ENCODE data around the gene ARHGEF7. TPM values are rescaled to one million over a fixed set of nuclear protein-coding genes. Genes with fewer than 3 reads are reported as not detected.

Gene ARHGEF7
- total RNA-seq, 4 donors from 2014 or later = 69.9 to 163 (median 102) TPM

DNA sequence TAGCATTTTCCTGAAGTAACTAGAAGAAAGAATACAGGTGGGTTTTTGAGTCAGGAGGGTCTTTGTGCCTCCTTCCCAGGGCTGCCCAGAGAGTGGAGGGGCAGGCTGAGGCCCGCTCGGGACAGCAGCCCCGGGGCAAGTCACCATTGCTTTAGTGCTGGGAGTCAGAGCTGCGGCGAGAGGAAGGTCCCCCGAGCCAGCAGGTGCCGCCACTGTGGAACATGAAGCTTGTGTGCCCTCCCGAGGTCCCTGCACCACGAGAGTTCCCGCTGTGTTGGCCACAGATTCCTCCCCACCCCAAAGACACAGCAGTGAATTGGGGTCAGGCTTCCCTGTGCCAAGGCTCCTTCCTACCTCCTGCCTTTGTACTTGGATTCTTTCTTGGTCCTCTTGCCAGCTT lies 154.4 kb downstream of the ARHGEF7 start:
- ATAC-seq (ENCODE audit: low FRiP score) (no peak), DNase-seq (ENCODE audit: low spot score) (no peak)
- TF ChIP-seq, protein P1, sequence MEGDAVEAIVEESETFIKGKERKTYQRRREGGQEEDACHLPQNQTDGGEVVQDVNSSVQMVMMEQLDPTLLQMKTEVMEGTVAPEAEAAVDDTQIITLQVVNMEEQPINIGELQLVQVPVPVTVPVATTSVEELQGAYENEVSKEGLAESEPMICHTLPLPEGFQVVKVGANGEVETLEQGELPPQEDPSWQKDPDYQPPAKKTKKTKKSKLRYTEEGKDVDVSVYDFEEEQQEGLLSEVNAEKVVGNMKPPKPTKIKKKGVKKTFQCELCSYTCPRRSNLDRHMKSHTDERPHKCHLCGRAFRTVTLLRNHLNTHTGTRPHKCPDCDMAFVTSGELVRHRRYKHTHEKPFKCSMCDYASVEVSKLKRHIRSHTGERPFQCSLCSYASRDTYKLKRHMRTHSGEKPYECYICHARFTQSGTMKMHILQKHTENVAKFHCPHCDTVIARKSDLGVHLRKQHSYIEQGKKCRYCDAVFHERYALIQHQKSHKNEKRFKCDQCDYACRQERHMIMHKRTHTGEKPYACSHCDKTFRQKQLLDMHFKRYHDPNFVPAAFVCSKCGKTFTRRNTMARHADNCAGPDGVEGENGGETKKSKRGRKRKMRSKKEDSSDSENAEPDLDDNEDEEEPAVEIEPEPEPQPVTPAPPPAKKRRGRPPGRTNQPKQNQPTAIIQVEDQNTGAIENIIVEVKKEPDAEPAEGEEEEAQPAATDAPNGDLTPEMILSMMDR (IDR thresholded peaks at IDR 0.05) = no peak

DNA sequence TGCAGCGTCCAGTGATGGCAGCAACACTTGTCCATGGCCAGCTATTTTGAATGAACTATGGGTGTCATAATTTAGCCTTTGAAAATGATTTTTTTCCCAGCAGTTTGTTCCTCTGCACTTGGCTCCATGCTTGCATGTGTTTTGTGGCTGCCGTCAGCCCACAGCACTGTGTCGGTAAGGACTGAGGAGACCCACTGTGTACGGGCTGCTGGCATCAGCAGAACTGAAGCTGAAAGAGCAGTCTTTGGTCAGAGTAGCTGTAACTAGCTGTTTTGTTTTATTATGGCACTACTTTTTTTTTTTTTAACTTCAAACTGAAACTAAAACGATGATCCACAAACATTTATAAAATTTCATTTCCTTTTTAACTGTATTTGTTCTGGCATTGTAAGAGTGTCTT lies 155.0 kb downstream of the ARHGEF7 start:
- ATAC-seq (ENCODE audit: low FRiP score) = no peak

DNA sequence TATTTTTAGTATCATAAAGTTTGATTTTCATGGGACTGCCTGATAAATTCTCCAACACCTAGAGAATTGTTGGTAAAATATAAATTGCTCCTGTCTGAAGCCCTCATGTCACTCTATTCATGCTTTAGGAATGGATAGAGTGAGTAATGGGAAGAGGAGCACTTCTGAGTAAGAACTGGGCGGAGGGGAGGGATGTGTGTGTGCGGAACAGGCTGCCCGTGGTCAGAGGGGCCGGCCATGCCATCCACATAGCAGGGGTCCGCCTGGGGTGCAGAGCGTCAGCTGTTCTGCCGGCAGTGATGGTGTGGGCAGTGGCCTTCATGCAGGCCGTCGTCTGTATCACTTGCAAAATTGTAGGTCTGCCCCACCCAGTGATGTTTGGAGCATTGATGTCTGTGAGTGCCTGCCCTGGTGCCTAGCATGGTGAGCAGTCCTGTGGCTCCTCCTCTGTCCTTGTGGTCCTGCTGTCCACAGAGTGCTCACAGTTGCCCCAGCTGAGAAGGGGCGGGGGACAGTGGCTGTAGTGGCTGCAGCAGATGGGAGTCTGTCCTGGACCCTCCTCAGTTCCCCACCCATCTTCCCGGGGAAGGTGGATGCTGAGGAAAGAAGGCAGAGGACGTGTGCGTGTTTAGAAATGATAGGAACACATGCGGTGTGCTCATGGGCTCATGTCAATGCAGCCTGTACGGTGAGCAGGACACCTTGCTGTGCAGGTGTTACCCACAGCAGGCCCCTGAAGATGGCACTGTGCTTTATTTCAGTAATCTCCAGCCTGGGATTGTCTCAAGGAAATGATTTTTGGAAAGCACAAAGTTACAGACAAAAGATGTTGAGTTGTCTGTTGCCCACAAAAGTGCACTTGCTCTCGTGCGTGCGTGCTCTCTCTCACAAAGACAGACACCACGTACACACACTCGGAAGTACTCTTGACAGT lies 155.9 kb downstream of the ARHGEF7 start:
- no peak for ATAC-seq (ENCODE audit: low FRiP score)
- DNase-seq (ENCODE audit: low spot score) = no peak
- TF ChIP-seq, protein P1 (IDR thresholded peaks at IDR 0.05) = no peak

More for the DNA sequence above, 155.0 kb downstream of the ARHGEF7 start:
- TF ChIP-seq, protein P1 (IDR thresholded peaks at IDR 0.05) = no peak
- no peak for DNase-seq (ENCODE audit: low spot score)

DNA sequence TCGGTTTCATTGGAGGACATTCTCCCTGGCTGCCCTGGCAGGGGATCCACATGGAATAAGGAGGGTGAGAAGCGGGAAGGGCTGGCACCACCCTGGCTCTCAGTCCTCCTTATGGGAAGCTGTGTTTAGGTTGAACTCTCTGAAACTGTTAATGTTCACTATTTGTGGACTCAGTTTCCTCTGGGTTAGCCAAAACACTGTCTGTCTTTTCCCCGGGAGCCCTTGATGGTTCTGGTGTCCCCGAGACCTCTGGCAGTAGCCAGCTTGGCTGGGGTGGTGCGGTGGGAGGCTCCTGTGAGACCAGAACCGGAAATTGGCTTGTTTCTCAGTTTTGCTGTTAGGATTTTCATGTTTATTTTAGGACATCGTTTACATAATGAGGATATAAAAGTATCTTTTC lies 157.0 kb downstream of the ARHGEF7 start:
- no peak for DNase-seq (ENCODE audit: low spot score)
- ATAC-seq (ENCODE audit: low FRiP score) = no peak
- TF ChIP-seq, protein P1 (IDR thresholded peaks at IDR 0.05) = no peak

DNA sequence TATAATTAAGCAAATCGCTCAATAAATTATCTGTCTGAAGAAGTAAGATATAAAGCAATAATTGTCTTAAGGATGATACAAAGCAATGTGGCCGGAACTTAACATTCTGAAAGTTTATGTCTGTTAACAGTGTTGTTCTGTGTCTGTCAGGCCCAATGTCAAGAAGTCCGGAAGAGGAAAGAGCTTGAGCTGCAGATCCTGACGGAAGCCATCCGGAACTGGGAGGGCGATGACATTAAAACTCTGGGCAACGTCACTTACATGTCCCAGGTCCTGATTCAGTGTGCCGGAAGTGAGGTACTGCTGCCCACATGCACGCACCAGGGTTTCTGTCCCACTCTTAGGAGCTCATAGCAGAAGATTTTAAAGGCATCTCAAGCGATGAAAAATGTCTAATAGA lies 160.3 kb downstream of the ARHGEF7 start:
- TF ChIP-seq, protein P1 (IDR thresholded peaks at IDR 0.05) = no peak
- no peak for ATAC-seq (ENCODE audit: low FRiP score)
- no peak for DNase-seq (ENCODE audit: low spot score)

DNA sequence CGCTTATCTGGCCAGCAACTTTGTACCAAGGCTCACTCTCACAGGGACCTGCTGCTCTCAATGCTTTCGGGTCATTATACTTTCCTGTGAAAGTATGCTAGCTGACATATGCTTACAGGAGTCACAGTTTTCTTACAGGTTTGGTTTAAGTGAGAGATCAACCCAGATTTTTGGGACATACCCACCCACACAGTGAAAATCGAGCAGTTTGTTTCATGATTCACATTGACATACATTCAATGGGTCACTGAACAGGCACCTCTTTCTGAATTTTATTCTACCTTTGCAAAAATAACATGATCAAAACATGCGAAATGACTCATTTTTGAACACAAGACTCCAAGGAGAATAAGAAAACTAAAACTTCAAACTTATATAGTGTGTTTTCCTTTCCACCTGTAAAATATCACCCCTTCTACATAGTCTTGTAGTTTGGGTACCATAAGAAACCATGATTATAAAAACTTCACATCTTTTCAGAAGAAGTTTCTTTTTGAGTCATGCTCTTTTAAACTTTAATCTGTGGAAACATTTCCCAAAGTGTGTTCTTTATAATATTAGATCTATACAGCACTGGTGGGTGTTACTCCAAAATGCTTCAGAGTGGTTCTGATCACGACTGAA lies 161.0 kb downstream of the ARHGEF7 start:
- TF ChIP-seq, protein P1 (IDR thresholded peaks at IDR 0.05) = no peak
- DNase-seq (ENCODE audit: low spot score) (no peak), ATAC-seq (ENCODE audit: low FRiP score) (no peak)
